ENCODE data around the gene LDLRAP1. TPM values are rescaled to one million over a fixed set of nuclear protein-coding genes. Genes with fewer than 3 reads are reported as not detected.
A peak's percentile ranks its signal among the peaks of the same experiment; 100 is the strongest.

The LDLRAP1 gene
- total and polyA plus RNA-seq, 9 of the 15 experiments (the other 6 are each of a cell fraction or from before 2014, with no cell fraction given): 0.56 to 29.6 (median 16.2) TPM

GRCh38 chr1:25543425-25544242 lies at the start of gene LDLRAP1 (continued):
- TF ChIP-seq HNRNPLL (IDR thresholded peaks at IDR 0.05; ENCODE audit: low read depth, low read length, poor library complexity, severe bottlenecking): peak; percentile 81
- TF ChIP-seq THAP7 (CRISPR knock-in tag; IDR thresholded peaks at IDR 0.05): peak; percentile 68; the same call in 1 of the 2 replicates
- 0 out of 2 replicates have a peak, but pooled peaks have one; percentile 19 for TF ChIP-seq CGGBP1 (CRISPR knock-in tag; IDR thresholded peaks at IDR 0.05)
- TF ChIP-seq HDAC8 (tag; IDR thresholded peaks at IDR 0.05): 0 out of 2 replicates have a peak, but pooled peaks have one; percentile 35
- no peak for TF ChIP-seq ZNF311 (CRISPR knock-in tag; IDR thresholded peaks at IDR 0.05)
- no peak for TF ChIP-seq HLTF (IDR thresholded peaks at IDR 0.05)
- TF ChIP-seq FIP1L1 (IDR thresholded peaks at IDR 0.05; ENCODE audit: low read depth, low read length, poor library complexity, severe bottlenecking): peak; percentile 51
- TF ChIP-seq HDAC3 (IDR thresholded peaks at IDR 0.05; ENCODE audit: borderline replicate concordance, partially characterized antibody): no peak
- no peak for TF ChIP-seq NR4A1 (CRISPR knock-in tag; IDR thresholded peaks at IDR 0.05)
- TF ChIP-seq NR4A1 (tag; IDR thresholded peaks at IDR 0.05): 0 out of 2 replicates have a peak, but pooled peaks have one; percentile 25

Data from K562 (cell line).